ENCODE data around the gene SORT1. TPM values are rescaled to one million over a fixed set of nuclear protein-coding genes. Genes with fewer than 3 reads are reported as not detected.

Gene SORT1
- total and polyA plus RNA-seq, 2 of the 8 experiments (the other 6 are each of a cell fraction or from before 2014, with no cell fraction given): 18.7 to 69.6 TPM

DNA sequence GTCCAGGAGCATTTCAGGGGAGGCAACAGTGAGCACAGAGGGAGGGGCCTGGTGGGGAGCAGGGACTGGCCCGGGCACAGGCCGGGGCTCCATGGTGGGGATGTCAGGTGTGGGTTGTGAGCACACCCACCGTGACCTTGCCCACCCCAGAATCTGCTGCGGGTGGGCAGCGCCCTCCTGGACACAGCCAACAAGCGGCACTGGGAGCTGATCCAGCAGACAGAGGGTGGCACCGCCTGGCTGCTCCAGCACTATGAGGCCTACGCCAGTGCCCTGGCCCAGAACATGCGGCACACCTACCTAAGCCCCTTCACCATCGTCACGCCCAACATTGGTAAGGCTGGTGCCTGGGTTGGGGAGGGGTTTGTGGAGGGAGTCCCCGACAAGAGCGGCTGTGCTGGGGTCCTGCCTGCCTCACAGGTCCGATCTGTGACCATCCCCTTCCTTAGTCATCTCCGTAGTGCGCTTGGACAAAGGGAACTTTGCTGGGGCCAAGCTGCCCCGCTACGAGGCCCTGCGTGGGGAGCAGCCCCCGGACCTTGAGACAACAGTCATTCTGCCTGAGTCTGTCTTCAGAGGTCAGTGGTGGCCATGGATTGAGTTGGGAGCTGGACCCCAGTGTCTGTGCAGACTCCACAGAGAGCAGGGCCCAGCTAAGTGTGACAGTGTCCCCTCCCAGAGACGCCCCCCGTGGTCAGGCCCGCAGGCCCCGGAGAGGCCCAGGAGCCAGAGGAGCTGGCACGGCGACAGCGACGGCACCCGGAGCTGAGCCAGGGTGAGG, 129.1 kb downstream of the SORT1 start:
- H4K91ac ChIP-seq (replicated peaks; ENCODE audit: insufficient read length, low read length): no peak overlapping the region
- H3K56ac ChIP-seq (replicated peaks; ENCODE audit: insufficient read length, low read depth, low read length): no peak overlapping the region
- H2BK15ac ChIP-seq (ENCODE audit: low read length): no peak overlapping the region
- H2AFZ ChIP-seq (ENCODE audit: low read length): no peak overlapping the region
- no peaks in the 10 kb centered on the region for H3K9me3 ChIP-seq (ENCODE audit: insufficient read depth in 2 of 2, low read depth in 1 of 2, low read length in 1 of 2)
- no peak overlapping the region for H4K8ac ChIP-seq (ENCODE audit: extremely low read depth, insufficient read depth, low read length)
- no peak overlapping the region for H3K23ac ChIP-seq (ENCODE audit: insufficient read length)
- no peak overlapping the region for H2BK120ac ChIP-seq (replicated peaks; ENCODE audit: low read depth, low read length)
- H3K27me3 ChIP-seq (replicated peaks in 1 of 4; ENCODE audit: control insufficient read depth in 3 of 4, extremely low read depth in 1 of 4, insufficient read depth in 3 of 4, low read length in 3 of 4): no peaks in the 10 kb centered on the region
- no peak overlapping the region for H3K9ac ChIP-seq (replicated peaks in 1 of 4; ENCODE audit: extremely low read depth in 1 of 4, low read depth in 3 of 4, low read length in 3 of 4)
- H3K79me1 ChIP-seq (ENCODE audit: low read depth, low read length): no peaks in the 10 kb centered on the region
- no peak overlapping the region for H3K4me3 ChIP-seq (ENCODE audit: extremely low read depth in 1 of 4, insufficient read depth in 2 of 4, low read depth in 3 of 4, low read length in 4 of 4)
- no peak overlapping the region for H2AK5ac ChIP-seq (ENCODE audit: low read depth, low read length)
- peaks cover 0 to 13% of the 10 kb centered on the region in 2 experiments for H4K20me1 ChIP-seq (replicated peaks in 1 of 2; ENCODE audit: control insufficient read depth in 1 of 2, insufficient read depth in 2 of 2, low read length in 2 of 2)
- CTCF ChIA-PET (ENCODE audit: partially characterized antibody): interaction anchor here (0.6 to 2.4 kb wide), 20 partner anchors 8 to 264 kb away, joined by 3 to 11 read pairs (median 3); partner anchors contain the start of gene SORT1
- POLR2A ChIA-PET (ENCODE audit: partially characterized antibody): interaction anchor here (1.2 to 1.4 kb wide), 3 partner anchors 8 to 25 kb away, joined by 3 to 4 read pairs (median 3); no protein-coding TSS in a partner anchor
- H2BK12ac ChIP-seq (ENCODE audit: low read depth, low read length): no peak overlapping the region
- no peak overlapping the region for H3K18ac ChIP-seq (ENCODE audit: extremely low read depth, low read length)
- no peak overlapping the region for H4K5ac ChIP-seq (ENCODE audit: insufficient read length, low read depth, low read length)
- H3K79me2 ChIP-seq (ENCODE audit: control insufficient read depth in 1 of 2, insufficient read depth in 2 of 2, low read length in 2 of 2): no peaks in the 10 kb centered on the region
- H3K4ac ChIP-seq (replicated peaks; ENCODE audit: insufficient read length, low read depth, low read length): no peak overlapping the region
- FAIRE-seq (no peak), DNase-seq (ENCODE audit: low read depth in 1 of 2, low spot score in 2 of 2) (no peak)
- H2BK5ac ChIP-seq (ENCODE audit: low read depth, low read length): no peak overlapping the region; the same call in 1 of the 2 replicates
- no peak overlapping the region for H3K4me2 ChIP-seq (ENCODE audit: insufficient read depth in 1 of 2, low read depth in 2 of 2, low read length in 2 of 2)
- H3K4me1 ChIP-seq (replicated peaks in 1 of 4; ENCODE audit: control insufficient read depth in 3 of 4, insufficient read depth in 4 of 4, low read length in 3 of 4): no peaks in the 10 kb centered on the region
- H3K36me3 ChIP-seq (ENCODE audit: control insufficient read depth in 2 of 4, insufficient read depth in 4 of 4, low read length in 3 of 4): peaks cover 15 to 34% (median 23%) of the 10 kb centered on the region in 4 experiments; a peak in 6 of 8 replicates
- H3K27ac ChIP-seq (ENCODE audit: low read depth, low read length): no peak overlapping the region
- no peak overlapping the region for H2BK20ac ChIP-seq (ENCODE audit: low read length)
- H3K23me2 ChIP-seq (ENCODE audit: low read depth, low read length): no peaks in the 10 kb centered on the region
- WGBS, 2 experiments (ENCODE audit: extremely low coverage in 1 of 2, insufficient coverage in 1 of 2, insufficient read length in 1 of 2, insufficient replicate concordance in 2 of 2, low coverage in 1 of 2, low lambda C conversion rate in 2 of 2, missing lambda C conversion rate in 1 of 2): 93% methylated on average over 29 of the region's 29 CpGs; no CpG with 5 or more reads in 1 of the 2 experiments
- H3K14ac ChIP-seq (ENCODE audit: insufficient read length): no peak overlapping the region
- TF ChIP-seq KDM1A (IDR thresholded peaks at IDR 0.05; ENCODE audit: borderline replicate concordance, low read length): no peak
- no peak for TF ChIP-seq CREB1 (IDR thresholded peaks at IDR 0.05)
- no peak for TF ChIP-seq CTBP2 (IDR thresholded peaks at IDR 0.05; ENCODE audit: borderline replicate concordance, insufficient read depth, insufficient read length, low read length)
- no peak for TF ChIP-seq ASH2L (IDR thresholded peaks at IDR 0.05; ENCODE audit: low read length)
- TF ChIP-seq SP4 (IDR thresholded peaks at IDR 0.05; ENCODE audit: low read length): no peak
- no peak for TF ChIP-seq TBP (IDR thresholded peaks at IDR 0.05; ENCODE audit: low read depth, low read length)
- no peak for TF ChIP-seq SAP30 (IDR thresholded peaks at IDR 0.05; ENCODE audit: insufficient read depth, insufficient replicate concordance, low read length)
- TF ChIP-seq SUZ12 (IDR thresholded peaks at IDR 0.05; ENCODE audit: low read length): no peak
- TF ChIP-seq TAF1 (IDR thresholded peaks at IDR 0.05; ENCODE audit: low read depth, low read length): no peak
